ENCODE data around the gene HDAC4. TPM values are rescaled to one million over a fixed set of nuclear protein-coding genes. Genes with fewer than 3 reads are reported as not detected.

The HDAC4 gene
- total and polyA plus RNA-seq, 2 of the 8 experiments (the other 6 are each of a cell fraction or from before 2014, with no cell fraction given), result 15.4 to 31.5 TPM

GRCh38 chr2:239256350-239256743 lies 144.5 kb downstream of the HDAC4 start:
- TF ChIP-seq RFX5 (IDR thresholded peaks at IDR 0.05; ENCODE audit: borderline replicate concordance, low read depth, low read length) (no peak), EGR1 (IDR thresholded peaks at IDR 0.05; ENCODE audit: borderline replicate concordance, low read depth, low read length) (no peak), MAX (IDR thresholded peaks at IDR 0.05) (no peak)

More at GRCh38 chr2:239256350-239256743, 144.5 kb downstream of the HDAC4 start:
- H2BK5ac ChIP-seq (ENCODE audit: low read depth, low read length), result no peak overlapping the region
- ChIA-PET POLR2A (ENCODE audit: partially characterized antibody) (no interaction called here), CTCF (ENCODE audit: partially characterized antibody) (interaction anchor here (0.7 to 1.1 kb wide), 2 partner anchors 48 to 73 kb away, joined by 3 read pairs; no protein-coding TSS in a partner anchor)
- H3K23me2 ChIP-seq (ENCODE audit: low read depth, low read length), result no peaks in the 10 kb centered on the region
- H3K79me2 ChIP-seq (ENCODE audit: control insufficient read depth in 1 of 2, insufficient read depth in 2 of 2, low read length in 2 of 2), result peaks cover 0 to 92% of the 10 kb centered on the region in 2 experiments; a peak in 2 of 4 replicates
- no peak overlapping the region for H3K4ac ChIP-seq (replicated peaks; ENCODE audit: insufficient read length, low read depth, low read length)
- no peak overlapping the region for H3K4me2 ChIP-seq (ENCODE audit: insufficient read depth in 1 of 2, low read depth in 2 of 2, low read length in 2 of 2)
- no peak overlapping the region for H2BK20ac ChIP-seq (ENCODE audit: low read length)
- H3K4me3 ChIP-seq (ENCODE audit: extremely low read depth in 1 of 4, insufficient read depth in 2 of 4, low read depth in 3 of 4, low read length in 4 of 4), result no peak overlapping the region
- H3K56ac ChIP-seq (replicated peaks; ENCODE audit: insufficient read length, low read depth, low read length), result no peak overlapping the region
- no peak overlapping the region for H2BK12ac ChIP-seq (ENCODE audit: low read depth, low read length)
- H2AFZ ChIP-seq (ENCODE audit: low read length), result no peak overlapping the region
- FAIRE-seq, result peak; percentile 13
- no peak overlapping the region for H2AK5ac ChIP-seq (ENCODE audit: low read depth, low read length)
- H2BK120ac ChIP-seq (replicated peaks; ENCODE audit: low read depth, low read length), result no peak overlapping the region
- no peak for DNase-seq (ENCODE audit: low read depth in 1 of 2, low spot score in 2 of 2)
- no peak overlapping the region for H3K23ac ChIP-seq (ENCODE audit: insufficient read length)
- no peak overlapping the region for H3K14ac ChIP-seq (ENCODE audit: insufficient read length)
- H3K9me3 ChIP-seq (ENCODE audit: insufficient read depth in 2 of 2, low read depth in 1 of 2, low read length in 1 of 2), result 0 out of 4 replicates have a peak, but pooled peaks cover 0 to 7% of the 10 kb centered on the region in 2 experiments
- H4K20me1 ChIP-seq (replicated peaks in 1 of 2; ENCODE audit: control insufficient read depth in 1 of 2, insufficient read depth in 2 of 2, low read length in 2 of 2), result peaks cover 11 to 15% of the 10 kb centered on the region in 2 experiments
- H4K91ac ChIP-seq (replicated peaks; ENCODE audit: insufficient read length, low read length), result no peak overlapping the region
- peaks cover 12% of the 10 kb centered on the region for H3K79me1 ChIP-seq (ENCODE audit: low read depth, low read length)
- H2BK15ac ChIP-seq (ENCODE audit: low read length), result no peak overlapping the region
- no peak overlapping the region for H4K8ac ChIP-seq (ENCODE audit: extremely low read depth, insufficient read depth, low read length)
- WGBS, 2 experiments (ENCODE audit: extremely low coverage in 1 of 2, insufficient coverage in 1 of 2, insufficient read length in 1 of 2, insufficient replicate concordance in 2 of 2, low coverage in 1 of 2, low lambda C conversion rate in 2 of 2, missing lambda C conversion rate in 1 of 2), result 86% methylated on average over 3 of the region's 6 CpGs; no CpG with 5 or more reads in 1 of the 2 experiments
- H3K27ac ChIP-seq (ENCODE audit: low read depth, low read length), result no peak overlapping the region
- H3K4me1 ChIP-seq (replicated peaks in 1 of 4; ENCODE audit: control insufficient read depth in 3 of 4, insufficient read depth in 4 of 4, low read length in 3 of 4), result peaks cover 0 to 2% (median 0%) of the 10 kb centered on the region in 4 experiments; a peak in 4 of 7 replicates
- no peak overlapping the region for H3K9ac ChIP-seq (replicated peaks in 1 of 4; ENCODE audit: extremely low read depth in 1 of 4, low read depth in 3 of 4, low read length in 3 of 4)
- H3K18ac ChIP-seq (ENCODE audit: extremely low read depth, low read length), result no peak overlapping the region
- no peaks in the 10 kb centered on the region for H3K36me3 ChIP-seq (ENCODE audit: control insufficient read depth in 2 of 4, insufficient read depth in 4 of 4, low read length in 3 of 4)
- no peaks in the 10 kb centered on the region; a peak in 2 of 7 replicates for H3K27me3 ChIP-seq (replicated peaks in 1 of 4; ENCODE audit: control insufficient read depth in 3 of 4, extremely low read depth in 1 of 4, insufficient read depth in 3 of 4, low read length in 3 of 4)
- no peak overlapping the region for H4K5ac ChIP-seq (ENCODE audit: insufficient read length, low read depth, low read length)

All from H1 (cell line).